ENCODE data around the gene LTBP1. TPM values are rescaled to one million over a fixed set of nuclear protein-coding genes. Genes with fewer than 3 reads are reported as not detected.

Gene LTBP1
- total RNA-seq, 1 experiment from 2014 or later: 119 TPM

GRCh38 chr2:33288011-33288410, 341.3 kb downstream of the LTBP1 start:
- no peak overlapping the region for H3K4me3 Mint-ChIP-seq (ENCODE audit: unreplicated experiment)
- TF ChIP-seq, protein P1, sequence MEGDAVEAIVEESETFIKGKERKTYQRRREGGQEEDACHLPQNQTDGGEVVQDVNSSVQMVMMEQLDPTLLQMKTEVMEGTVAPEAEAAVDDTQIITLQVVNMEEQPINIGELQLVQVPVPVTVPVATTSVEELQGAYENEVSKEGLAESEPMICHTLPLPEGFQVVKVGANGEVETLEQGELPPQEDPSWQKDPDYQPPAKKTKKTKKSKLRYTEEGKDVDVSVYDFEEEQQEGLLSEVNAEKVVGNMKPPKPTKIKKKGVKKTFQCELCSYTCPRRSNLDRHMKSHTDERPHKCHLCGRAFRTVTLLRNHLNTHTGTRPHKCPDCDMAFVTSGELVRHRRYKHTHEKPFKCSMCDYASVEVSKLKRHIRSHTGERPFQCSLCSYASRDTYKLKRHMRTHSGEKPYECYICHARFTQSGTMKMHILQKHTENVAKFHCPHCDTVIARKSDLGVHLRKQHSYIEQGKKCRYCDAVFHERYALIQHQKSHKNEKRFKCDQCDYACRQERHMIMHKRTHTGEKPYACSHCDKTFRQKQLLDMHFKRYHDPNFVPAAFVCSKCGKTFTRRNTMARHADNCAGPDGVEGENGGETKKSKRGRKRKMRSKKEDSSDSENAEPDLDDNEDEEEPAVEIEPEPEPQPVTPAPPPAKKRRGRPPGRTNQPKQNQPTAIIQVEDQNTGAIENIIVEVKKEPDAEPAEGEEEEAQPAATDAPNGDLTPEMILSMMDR (IDR thresholded peaks at IDR 0.05; ENCODE audit: unreplicated experiment): no peak
- no peak overlapping the region for H3K27ac Mint-ChIP-seq (ENCODE audit: low read depth, unreplicated experiment)
- POLR2A ChIA-PET: no interaction called here
- no peaks in the 10 kb centered on the region for H3K9me3 Mint-ChIP-seq (ENCODE audit: unreplicated experiment)
- no peaks in the 10 kb centered on the region for H3K27me3 Mint-ChIP-seq (ENCODE audit: insufficient read depth, unreplicated experiment)
- CTCF ChIA-PET: interaction anchor here (0.5 kb wide), 1 partner anchor 92 kb away, joined by 3 read pairs; no protein-coding TSS in a partner anchor
- no peak for DNase-seq (ENCODE audit: unreplicated experiment)
- BruUV-seq (replicated peaks): no TSS peak
- H3K4me1 Mint-ChIP-seq (ENCODE audit: insufficient read depth, unreplicated experiment): peaks cover 19% of the 10 kb centered on the region
- H3K36me3 Mint-ChIP-seq (ENCODE audit: insufficient read depth, unreplicated experiment): peaks cover 44% of the 10 kb centered on the region
- intact Hi-C loops (cut with micrococcal nuclease): no loop called here

DNA sequence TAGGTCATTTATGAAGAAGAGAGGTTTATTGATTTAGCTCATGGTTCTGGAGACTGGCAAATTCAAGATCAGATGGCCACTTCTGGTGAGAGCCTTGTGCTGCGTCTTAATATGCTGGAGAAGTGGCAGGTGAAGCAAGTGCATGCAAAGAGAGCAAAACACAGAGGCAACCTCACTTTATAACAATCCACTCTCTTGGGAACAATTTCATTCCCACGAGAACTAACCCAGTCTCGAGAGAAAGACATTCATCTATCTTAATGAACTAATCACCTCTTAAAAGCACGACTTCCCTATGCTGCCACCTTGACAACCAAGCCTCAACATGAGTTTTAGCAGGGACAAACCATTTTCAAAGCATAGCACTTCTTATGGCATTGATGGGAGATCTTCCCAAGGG, 343.2 kb downstream of the LTBP1 start:
- intact Hi-C loops (cut with micrococcal nuclease): no loop called here
- ChIA-PET CTCF (interaction anchor here (0.7 to 1.5 kb wide), 2 partner anchors 22 to 96 kb away, joined by 3 read pairs; no protein-coding TSS in a partner anchor), POLR2A (no interaction called here)
- TF ChIP-seq, protein P1 (IDR thresholded peaks at IDR 0.05; ENCODE audit: unreplicated experiment): no peak
- no peak overlapping the region for H3K27ac Mint-ChIP-seq (ENCODE audit: low read depth, unreplicated experiment)
- no peak overlapping the region for H3K4me3 Mint-ChIP-seq (ENCODE audit: unreplicated experiment)
- DNase-seq (ENCODE audit: unreplicated experiment): no peak
- H3K4me1 Mint-ChIP-seq (ENCODE audit: insufficient read depth, unreplicated experiment): peaks cover 22% of the 10 kb centered on the region
- BruUV-seq (replicated peaks): no TSS peak
- no peaks in the 10 kb centered on the region for H3K27me3 Mint-ChIP-seq (ENCODE audit: insufficient read depth, unreplicated experiment)
- peaks cover 50% of the 10 kb centered on the region for H3K36me3 Mint-ChIP-seq (ENCODE audit: insufficient read depth, unreplicated experiment)
- no peaks in the 10 kb centered on the region for H3K9me3 Mint-ChIP-seq (ENCODE audit: unreplicated experiment)

DNA sequence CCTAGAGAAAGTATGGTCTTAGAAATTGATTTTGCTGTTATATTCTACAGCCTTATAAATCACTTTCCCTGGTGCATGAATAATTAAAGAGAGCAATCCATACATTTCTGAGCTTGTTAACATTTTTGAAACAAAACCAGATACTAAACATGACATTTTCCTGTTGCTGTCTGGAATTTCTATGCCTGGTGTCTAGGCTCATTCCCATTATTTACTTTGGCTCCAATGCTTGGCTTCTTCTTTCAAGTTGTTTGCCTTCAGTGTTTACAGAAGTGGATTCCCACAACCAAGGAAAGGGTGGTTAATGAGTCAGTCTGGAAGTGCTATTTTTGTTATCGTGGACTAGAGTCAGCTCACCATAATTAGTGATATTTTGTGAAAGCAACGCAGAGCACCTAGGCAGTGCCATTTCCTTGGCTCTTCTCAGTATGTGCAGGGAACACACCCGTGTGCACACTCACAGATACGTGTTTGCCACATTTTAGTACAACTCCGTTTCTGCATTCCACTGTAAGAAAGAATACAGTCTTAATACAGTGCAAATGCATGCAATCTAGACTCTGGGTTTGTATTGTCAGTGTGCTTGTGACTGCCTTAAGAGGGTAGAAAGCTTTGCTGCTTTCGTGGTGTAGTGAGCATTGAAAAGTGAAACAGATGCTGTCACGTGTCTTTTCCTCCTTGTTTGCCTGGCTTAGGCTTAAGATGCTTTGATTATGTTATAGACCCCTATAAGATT, 344.7 kb downstream of the LTBP1 start:
- TF ChIP-seq, protein P1 (IDR thresholded peaks at IDR 0.05; ENCODE audit: unreplicated experiment): no peak
- CTCF ChIA-PET: interaction anchor here (1.3 kb wide), 1 partner anchor 258 kb away, joined by 5 read pairs; no protein-coding TSS in a partner anchor
- intact Hi-C loops (cut with micrococcal nuclease): no loop called here
- peak; percentile 90 for DNase-seq (ENCODE audit: unreplicated experiment)
- POLR2A ChIA-PET: interaction anchor here (1.0 kb wide), 1 partner anchor 79 kb away, joined by 3 read pairs; no protein-coding TSS in a partner anchor
- no peaks in the 10 kb centered on the region for H3K9me3 Mint-ChIP-seq (ENCODE audit: unreplicated experiment)
- no peaks in the 10 kb centered on the region for H3K27me3 Mint-ChIP-seq (ENCODE audit: insufficient read depth, unreplicated experiment)
- H3K4me1 Mint-ChIP-seq (ENCODE audit: insufficient read depth, unreplicated experiment): peaks cover 22% of the 10 kb centered on the region
- peak overlapping the region; percentile 70 for H3K27ac Mint-ChIP-seq (ENCODE audit: low read depth, unreplicated experiment)
- BruUV-seq (replicated peaks): no TSS peak
- H3K36me3 Mint-ChIP-seq (ENCODE audit: insufficient read depth, unreplicated experiment): peaks cover 50% of the 10 kb centered on the region
- no peak overlapping the region for H3K4me3 Mint-ChIP-seq (ENCODE audit: unreplicated experiment)

DNA sequence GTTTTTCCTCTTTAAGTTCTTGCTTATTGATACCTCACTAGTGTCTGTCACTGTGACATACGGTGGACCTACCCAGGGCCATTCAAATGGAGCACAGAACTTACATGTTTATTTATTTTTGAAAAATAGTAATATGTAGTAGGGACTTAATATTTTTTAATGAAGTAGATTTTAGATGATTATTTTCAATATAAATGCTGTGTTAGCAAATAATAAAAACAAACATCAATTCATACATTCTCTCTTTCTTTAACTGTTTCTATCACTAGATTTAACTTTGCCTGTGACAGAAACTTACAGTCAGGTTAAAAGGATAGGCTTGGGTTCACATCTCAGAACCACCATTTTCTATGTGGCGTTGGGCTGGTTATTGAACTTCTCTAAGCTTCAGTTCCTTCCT, 345.3 kb downstream of the LTBP1 start:
- no peaks in the 10 kb centered on the region for H3K9me3 Mint-ChIP-seq (ENCODE audit: unreplicated experiment)
- H3K4me1 Mint-ChIP-seq (ENCODE audit: insufficient read depth, unreplicated experiment): peaks cover 22% of the 10 kb centered on the region
- peaks cover 53% of the 10 kb centered on the region for H3K36me3 Mint-ChIP-seq (ENCODE audit: insufficient read depth, unreplicated experiment)
- no peak overlapping the region for H3K4me3 Mint-ChIP-seq (ENCODE audit: unreplicated experiment)
- ChIA-PET CTCF (interaction anchor here (1.3 kb wide), 1 partner anchor 258 kb away, joined by 5 read pairs; no protein-coding TSS in a partner anchor), POLR2A (interaction anchor here (0.6 to 1.0 kb wide), 2 partner anchors 24 to 78 kb away, joined by 3 read pairs; no protein-coding TSS in a partner anchor)
- intact Hi-C loops (cut with micrococcal nuclease): no loop called here
- no TSS peak for BruUV-seq (replicated peaks)
- DNase-seq (ENCODE audit: unreplicated experiment): no peak
- H3K27ac Mint-ChIP-seq (ENCODE audit: low read depth, unreplicated experiment): peak overlapping the region; percentile 70
- TF ChIP-seq, protein P1 (IDR thresholded peaks at IDR 0.05; ENCODE audit: unreplicated experiment): no peak
- no peaks in the 10 kb centered on the region for H3K27me3 Mint-ChIP-seq (ENCODE audit: insufficient read depth, unreplicated experiment)

Data from MCF 10A (cell line).